HepG2 (cell line): ENCODE measurements around the gene ABAT. TPM values are rescaled to one million over a fixed set of nuclear protein-coding genes. Genes with fewer than 3 reads are reported as not detected.

ENCODE experiments used
- ATM ChIP-seq: fragments of 450-650 bp; IDR thresholded peaks from 2 replicates; pipeline ENCODE4 v1.7.1; 2017; ENCODE audit warnings: mild to moderate bottlenecking, borderline replicate concordance
- GLI4 ChIP-seq: sonication (generic); formaldehyde crosslinking; IDR thresholded peaks from 2 replicates; pipeline ENCODE4 v1.5.1; 2020; ENCODE audit warnings: missing genetic modification reagents, mild to moderate bottlenecking, moderate library complexity, borderline replicate concordance
- GTF2F1 ChIP-seq: fragments of 150-350 bp; IDR thresholded peaks from 2 replicates; pipeline ENCODE4 v1.6.1; 2014; ENCODE audit warnings: low read length
- HIVEP1 ChIP-seq: sonication (generic); formaldehyde crosslinking; IDR thresholded peaks from 2 replicates; pipeline ENCODE4 v1.4.0; 2020; ENCODE audit warnings: mild to moderate bottlenecking, missing genetic modification reagents
- NONO ChIP-seq, 2 experiments: fragments of 450-650 bp in 1 of 2; sonication (generic) in 1 of 2; formaldehyde crosslinking in 1 of 2; IDR thresholded peaks in 1 of 2; conservative IDR thresholded peaks in 1 of 2; 2 replicates each; pipeline versions ENCODE4 v1.6.1 to v1.8.0; 2017 to 2022; ENCODE audit warnings: mild to moderate bottlenecking in 1 of 2, missing genetic modification reagents in 1 of 2, moderate library complexity in 1 of 2
- SALL2 ChIP-seq: sonication (generic); formaldehyde crosslinking; IDR thresholded peaks from 2 replicates; pipeline ENCODE4 v1.8.1; 2023; ENCODE audit warnings: mild to moderate bottlenecking, missing genetic modification reagents, inconsistent platforms
- ZNF329 ChIP-seq: sonication (generic); formaldehyde crosslinking; IDR thresholded peaks from 2 replicates; pipeline ENCODE4 v1.9.0; 2021; ENCODE audit warnings: low read depth, mild to moderate bottlenecking, missing genetic modification reagents
- ZNF766 ChIP-seq: sonication (generic); formaldehyde crosslinking; IDR thresholded peaks from 2 replicates; pipeline ENCODE4 v1.5.0; 2020; ENCODE audit warnings: missing genetic modification reagents, borderline replicate concordance
- polyA plus RNA-seq, 8 experiments: library from polyadenylated mRNA; depleted of rRNA in 3 of 8; stranded (reverse) in 7 of 8; unstranded in 1 of 8; fragments of >200 nt; fragmentation: Illumina TruSeq in 4 of 8; extraction: Trizol in 4 of 8; gene quantifications; 2 replicates each; pipeline versions ENCODE4 v1.2.1 to v1.2.3, GENCODE V29; 2011 to 2016; ENCODE audit warnings: low read depth in 4 of 8, missing spikeins in 1 of 8, mixed read lengths in 1 of 8; ENCODE audit not compliant: insufficient read depth in 1 of 8
- total RNA-seq, 5 experiments: library from RNA; depleted of rRNA; stranded (reverse); fragments of >200 nt; fragmentation: Illumina TruSeq; extraction: Trizol; gene quantifications; 2 replicates each; pipeline ENCODE4 v1.2.3, GENCODE V29; 2016; ENCODE audit warnings: low read depth in 1 of 5
- TF ChIP-seq, protein P1 (sequence below), 2 experiments: sonication (generic) in 1 of 2; formaldehyde crosslinking in 1 of 2; IDR thresholded peaks; 2 replicates each; pipeline versions ENCODE4 v1.6.1 to v1.9.0; 2014 to 2022; ENCODE audit warnings: antibody characterized with exemption in 1 of 2, borderline replicate concordance in 1 of 2, inconsistent platforms in 1 of 2, low read depth in 1 of 2, missing genetic modification reagents in 1 of 2
- TF ChIP-seq, protein P2 (sequence below): sonication (generic); formaldehyde crosslinking; IDR thresholded peaks from 2 replicates; pipeline ENCODE4 v1.5.1; 2020; ENCODE audit warnings: mild to moderate bottlenecking, missing genetic modification reagents
- TF ChIP-seq, protein P3 (sequence below): sonication (generic); formaldehyde crosslinking; IDR thresholded peaks from 2 replicates; pipeline ENCODE4 v1.4.0; 2020; ENCODE audit warnings: missing genetic modification reagents, borderline replicate concordance
- TF ChIP-seq, protein P4 (sequence below): IDR thresholded peaks from 2 replicates; pipeline ENCODE4 v1.6.1; 2018; ENCODE audit warnings: missing genetic modification reagents, mild to moderate bottlenecking, missing compliant biosample characterization
- TF ChIP-seq, protein P5 (sequence below), 2 experiments: sonication (generic) in 1 of 2; formaldehyde crosslinking in 1 of 2; IDR thresholded peaks; 2 replicates each; pipeline versions ENCODE4 v1.5.1 to v1.6.1; 2011 to 2020; ENCODE audit warnings: borderline replicate concordance in 1 of 2, low read depth in 1 of 2, low read length in 1 of 2, mild to moderate bottlenecking in 1 of 2, missing genetic modification reagents in 1 of 2, moderate library complexity in 1 of 2

Gene ABAT
- total and polyA plus RNA-seq, 2 of the 13 experiments (the other 11 are each of a cell fraction or from before 2014, with no cell fraction given): 47.6 to 97.3 TPM

DNA sequence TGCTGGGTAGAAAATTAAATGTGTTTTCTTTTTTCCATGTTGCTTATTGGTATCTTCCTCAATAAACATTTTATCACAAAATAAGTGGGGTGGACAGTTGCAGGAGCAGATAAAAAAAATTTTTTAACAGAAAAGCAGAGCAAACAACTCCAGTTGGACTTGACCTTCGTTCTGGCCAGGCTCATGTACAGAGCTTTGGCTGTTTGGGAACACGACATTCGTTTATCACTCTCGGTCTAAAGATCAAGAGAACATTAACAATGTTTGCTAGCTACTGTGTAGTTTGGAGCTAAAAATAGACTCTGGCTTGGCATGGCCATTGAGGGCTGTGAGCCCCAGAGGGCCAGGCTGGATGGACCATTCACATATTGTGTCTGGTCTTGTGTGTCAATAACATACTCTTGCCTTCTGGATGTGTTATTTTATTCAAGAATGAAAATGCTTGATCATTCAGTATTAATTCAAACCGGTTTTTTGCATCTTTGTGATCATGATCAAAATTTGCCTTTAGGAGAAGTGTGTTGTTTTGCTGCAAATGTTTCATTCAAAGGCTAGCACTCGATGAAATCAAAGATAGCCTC is 66.4 kb downstream of the ABAT start (continued):
- TF ChIP-seq, protein P1, sequence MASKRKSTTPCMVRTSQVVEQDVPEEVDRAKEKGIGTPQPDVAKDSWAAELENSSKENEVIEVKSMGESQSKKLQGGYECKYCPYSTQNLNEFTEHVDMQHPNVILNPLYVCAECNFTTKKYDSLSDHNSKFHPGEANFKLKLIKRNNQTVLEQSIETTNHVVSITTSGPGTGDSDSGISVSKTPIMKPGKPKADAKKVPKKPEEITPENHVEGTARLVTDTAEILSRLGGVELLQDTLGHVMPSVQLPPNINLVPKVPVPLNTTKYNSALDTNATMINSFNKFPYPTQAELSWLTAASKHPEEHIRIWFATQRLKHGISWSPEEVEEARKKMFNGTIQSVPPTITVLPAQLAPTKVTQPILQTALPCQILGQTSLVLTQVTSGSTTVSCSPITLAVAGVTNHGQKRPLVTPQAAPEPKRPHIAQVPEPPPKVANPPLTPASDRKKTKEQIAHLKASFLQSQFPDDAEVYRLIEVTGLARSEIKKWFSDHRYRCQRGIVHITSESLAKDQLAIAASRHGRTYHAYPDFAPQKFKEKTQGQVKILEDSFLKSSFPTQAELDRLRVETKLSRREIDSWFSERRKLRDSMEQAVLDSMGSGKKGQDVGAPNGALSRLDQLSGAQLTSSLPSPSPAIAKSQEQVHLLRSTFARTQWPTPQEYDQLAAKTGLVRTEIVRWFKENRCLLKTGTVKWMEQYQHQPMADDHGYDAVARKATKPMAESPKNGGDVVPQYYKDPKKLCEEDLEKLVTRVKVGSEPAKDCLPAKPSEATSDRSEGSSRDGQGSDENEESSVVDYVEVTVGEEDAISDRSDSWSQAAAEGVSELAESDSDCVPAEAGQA (IDR thresholded peaks at IDR 0.05; ENCODE audit: low read depth): no peak
- TF ChIP-seq, protein P1 (CRISPR knock-in tag; IDR thresholded peaks at IDR 0.05; ENCODE audit: borderline replicate concordance): no peak; the same call in 1 of the 2 replicates
- TF ChIP-seq SALL2 (CRISPR knock-in tag): no peak
- TF ChIP-seq ZNF766 (CRISPR knock-in tag): no peak; the same call in 1 of the 2 replicates
- no peak for TF ChIP-seq ATM
- TF ChIP-seq, protein P2, sequence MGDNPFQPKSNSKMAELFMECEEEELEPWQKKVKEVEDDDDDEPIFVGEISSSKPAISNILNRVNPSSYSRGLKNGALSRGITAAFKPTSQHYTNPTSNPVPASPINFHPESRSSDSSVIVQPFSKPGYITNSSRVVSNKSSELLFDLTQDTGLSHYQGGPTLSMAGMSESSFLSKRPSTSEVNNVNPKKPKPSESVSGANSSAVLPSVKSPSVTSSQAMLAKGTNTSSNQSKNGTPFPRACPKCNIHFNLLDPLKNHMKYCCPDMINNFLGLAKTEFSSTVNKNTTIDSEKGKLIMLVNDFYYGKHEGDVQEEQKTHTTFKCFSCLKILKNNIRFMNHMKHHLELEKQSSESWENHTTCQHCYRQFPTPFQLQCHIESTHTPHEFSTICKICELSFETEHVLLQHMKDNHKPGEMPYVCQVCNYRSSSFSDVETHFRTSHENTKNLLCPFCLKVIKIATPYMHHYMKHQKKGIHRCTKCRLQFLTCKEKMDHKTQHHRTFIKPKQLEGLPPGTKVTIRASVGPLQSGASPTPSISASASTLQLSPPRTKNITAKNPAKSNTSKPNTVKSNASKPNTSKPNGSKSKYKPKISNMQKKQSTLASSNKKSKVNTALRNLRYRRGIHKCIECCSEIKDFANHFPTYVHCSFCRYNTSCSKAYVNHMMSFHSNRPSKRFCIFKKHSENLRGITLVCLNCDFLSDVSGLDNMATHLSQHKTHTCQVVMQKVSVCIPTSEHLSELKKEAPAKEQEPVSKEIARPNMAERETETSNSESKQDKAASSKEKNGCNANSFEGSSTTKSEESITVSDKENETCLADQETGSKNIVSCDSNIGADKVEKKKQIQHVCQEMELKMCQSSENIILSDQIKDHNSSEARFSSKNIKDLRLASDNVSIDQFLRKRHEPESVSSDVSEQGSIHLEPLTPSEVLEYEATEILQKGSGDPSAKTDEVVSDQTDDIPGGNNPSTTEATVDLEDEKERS (CRISPR knock-in tag): peak; percentile 62
- TF ChIP-seq, protein P3, sequence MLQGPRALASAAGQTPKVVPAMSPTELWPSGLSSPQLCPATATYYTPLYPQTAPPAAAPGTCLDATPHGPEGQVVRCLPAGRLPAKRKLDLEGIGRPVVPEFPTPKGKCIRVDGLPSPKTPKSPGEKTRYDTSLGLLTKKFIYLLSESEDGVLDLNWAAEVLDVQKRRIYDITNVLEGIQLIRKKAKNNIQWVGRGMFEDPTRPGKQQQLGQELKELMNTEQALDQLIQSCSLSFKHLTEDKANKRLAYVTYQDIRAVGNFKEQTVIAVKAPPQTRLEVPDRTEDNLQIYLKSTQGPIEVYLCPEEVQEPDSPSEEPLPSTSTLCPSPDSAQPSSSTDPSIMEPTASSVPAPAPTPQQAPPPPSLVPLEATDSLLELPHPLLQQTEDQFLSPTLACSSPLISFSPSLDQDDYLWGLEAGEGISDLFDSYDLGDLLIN: 0 out of 2 replicates have a peak, but pooled peaks have one; percentile 29
- no peak for TF ChIP-seq ZNF329
- TF ChIP-seq, protein P4, sequence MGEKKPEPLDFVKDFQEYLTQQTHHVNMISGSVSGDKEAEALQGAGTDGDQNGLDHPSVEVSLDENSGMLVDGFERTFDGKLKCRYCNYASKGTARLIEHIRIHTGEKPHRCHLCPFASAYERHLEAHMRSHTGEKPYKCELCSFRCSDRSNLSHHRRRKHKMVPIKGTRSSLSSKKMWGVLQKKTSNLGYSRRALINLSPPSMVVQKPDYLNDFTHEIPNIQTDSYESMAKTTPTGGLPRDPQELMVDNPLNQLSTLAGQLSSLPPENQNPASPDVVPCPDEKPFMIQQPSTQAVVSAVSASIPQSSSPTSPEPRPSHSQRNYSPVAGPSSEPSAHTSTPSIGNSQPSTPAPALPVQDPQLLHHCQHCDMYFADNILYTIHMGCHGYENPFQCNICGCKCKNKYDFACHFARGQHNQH (CRISPR knock-in tag): peak; percentile 99; the same call in 1 of the 2 replicates
- TF ChIP-seq NONO (IDR thresholded peaks at IDR 0.05): no peak
- TF ChIP-seq NONO (CRISPR knock-in tag; conservative IDR thresholded peaks at IDR 0.05): peak; percentile 80; the same call in 1 of the 2 replicates
- TF ChIP-seq GTF2F1: no peak
- TF ChIP-seq GLI4 (CRISPR knock-in tag): no peak
- TF ChIP-seq, protein P5, sequence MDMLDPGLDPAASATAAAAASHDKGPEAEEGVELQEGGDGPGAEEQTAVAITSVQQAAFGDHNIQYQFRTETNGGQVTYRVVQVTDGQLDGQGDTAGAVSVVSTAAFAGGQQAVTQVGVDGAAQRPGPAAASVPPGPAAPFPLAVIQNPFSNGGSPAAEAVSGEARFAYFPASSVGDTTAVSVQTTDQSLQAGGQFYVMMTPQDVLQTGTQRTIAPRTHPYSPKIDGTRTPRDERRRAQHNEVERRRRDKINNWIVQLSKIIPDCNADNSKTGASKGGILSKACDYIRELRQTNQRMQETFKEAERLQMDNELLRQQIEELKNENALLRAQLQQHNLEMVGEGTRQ (IDR thresholded peaks at IDR 0.05; ENCODE audit: low read depth, low read length): no peak
- TF ChIP-seq, protein P5 (CRISPR knock-in tag; IDR thresholded peaks at IDR 0.05; ENCODE audit: borderline replicate concordance): no peak
- TF ChIP-seq HIVEP1 (CRISPR knock-in tag): no peak
